OCI-M2 (cell line): ENCODE data around the gene BNIP1.

ENCODE experiments used
- DNase-seq: peaks from one replicate; lab custom pipeline; 2025; ENCODE audit not compliant: unreplicated experiment; lab: John Stamatoyannopoulos, UW

BNIP1 gene

DNA sequence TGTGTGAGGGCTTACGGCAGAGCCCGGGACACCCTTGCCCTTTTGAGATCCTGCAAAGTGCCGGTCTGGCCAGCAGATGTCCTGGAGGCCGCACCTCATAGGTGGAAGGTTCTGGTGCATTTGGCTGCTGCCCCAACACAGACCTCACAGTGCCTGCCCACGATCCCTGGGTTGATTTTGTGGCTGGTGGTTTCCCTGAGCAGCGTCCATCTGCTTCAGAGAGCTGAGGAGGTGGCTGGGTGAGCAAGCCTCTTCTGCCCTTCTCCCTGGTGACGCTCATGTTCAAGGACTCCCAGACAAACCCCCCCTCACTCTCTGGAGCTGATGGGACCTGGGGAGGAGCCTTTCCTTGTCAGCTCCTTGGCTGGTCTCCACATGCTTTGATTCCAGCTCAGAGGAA lies 18.9 kb downstream of the BNIP1 start:
- no peak for DNase-seq

DNA sequence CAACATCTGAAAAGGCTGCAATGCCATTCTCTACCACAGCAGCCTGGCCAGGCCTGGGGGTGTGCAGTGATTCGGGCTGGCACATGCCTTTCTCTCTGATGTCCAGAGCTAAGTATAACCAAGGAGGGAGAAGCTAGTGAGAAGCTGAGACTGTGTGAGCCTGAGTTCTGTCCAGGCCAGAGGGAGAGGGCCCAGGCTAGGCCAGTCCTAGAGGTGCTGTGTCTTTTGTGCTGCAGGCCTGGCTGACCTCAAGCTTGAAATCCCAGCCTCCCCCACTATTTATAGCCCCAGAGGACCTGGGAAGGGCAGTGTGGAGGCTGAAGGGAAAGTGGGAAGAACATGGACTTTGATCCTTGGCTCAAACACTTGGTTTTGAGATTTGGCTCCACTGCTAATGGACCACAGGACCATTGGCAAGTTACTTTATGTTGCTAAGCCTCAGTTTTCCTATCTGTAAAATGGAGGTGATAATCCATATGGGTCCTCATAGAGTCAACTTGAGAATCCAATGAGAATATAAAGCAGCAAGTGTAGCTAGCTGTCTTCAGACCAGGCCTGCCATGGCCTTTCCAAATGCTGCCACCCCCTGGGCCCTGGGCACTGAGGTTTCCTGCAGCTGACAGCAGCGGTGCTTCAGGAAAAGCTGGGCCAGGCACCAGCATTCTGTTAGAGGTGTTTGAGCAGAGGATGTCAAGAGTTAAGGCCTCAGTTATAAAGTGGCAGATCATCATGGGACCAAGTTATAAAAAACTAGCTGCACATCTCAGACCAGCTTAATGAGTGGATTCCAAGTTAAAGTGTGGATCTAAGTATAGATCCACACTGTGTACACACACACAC lies 21.1 kb downstream of the BNIP1 start:
- DNase-seq = no peak

DNA sequence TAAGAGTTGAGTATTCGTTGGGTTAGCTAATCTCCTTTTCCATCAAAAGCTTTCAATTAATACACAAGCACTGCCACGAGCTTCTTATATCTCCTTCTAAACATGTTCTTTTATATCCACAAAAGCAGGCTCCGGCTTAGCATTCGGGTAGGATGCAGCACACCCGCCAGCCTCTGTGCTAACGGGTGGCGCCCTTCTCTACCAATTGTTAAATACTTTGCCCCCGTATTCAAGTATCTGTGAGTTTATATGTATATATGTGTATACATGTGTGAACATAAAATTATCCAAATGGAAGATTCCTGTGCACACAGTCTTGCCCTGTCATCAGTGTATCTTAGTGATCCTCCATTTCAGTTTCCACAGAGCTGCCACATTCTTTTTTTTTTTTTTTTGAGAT lies 27.8 kb downstream of the BNIP1 start:
- no peak for DNase-seq

DNA sequence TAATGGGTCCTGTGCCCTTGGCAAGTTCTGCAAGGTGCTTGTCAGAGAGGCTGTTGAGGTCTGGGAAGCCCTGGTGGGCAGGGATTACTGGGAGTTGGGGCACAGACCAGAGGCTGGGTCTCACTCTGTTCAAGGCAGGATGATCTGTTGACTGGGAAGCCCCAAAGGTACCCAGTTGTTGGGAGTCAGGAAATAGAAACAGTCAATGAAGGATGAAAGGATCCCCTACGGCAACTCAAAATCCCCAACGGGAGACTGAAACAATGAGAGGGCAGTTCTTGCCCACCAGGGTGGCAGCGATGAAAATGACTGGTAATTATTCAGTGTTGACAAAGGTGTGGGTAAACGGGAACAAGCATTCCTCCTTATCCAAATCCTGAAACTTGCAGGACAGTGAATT lies 31.2 kb downstream of the BNIP1 start:
- no peak for DNase-seq

DNA sequence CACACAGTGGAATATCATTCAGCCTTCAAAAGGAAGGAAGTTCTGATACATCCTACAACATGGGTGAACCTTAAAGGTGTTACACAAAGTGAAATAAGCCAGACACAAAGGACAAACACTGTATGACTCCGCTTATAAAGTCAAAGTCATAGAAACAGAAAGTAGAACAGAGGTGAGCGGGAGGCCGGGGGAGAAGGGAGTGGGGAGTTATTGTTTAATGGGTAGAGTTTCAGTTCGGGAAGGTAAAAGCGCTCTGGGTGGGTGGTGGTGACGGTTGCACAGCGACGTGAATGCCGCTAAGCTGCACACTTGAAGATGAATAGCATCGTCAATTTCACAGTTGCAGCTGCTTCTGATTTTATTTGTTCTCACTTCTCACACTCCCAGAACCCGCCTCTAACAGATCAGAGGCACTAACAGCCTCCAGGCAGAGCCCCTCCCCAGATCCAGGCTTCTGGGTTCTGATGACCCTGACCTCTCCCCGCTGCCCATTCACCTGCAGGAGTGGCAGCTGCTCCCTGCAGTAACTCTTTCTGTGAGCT lies 34.1 kb downstream of the BNIP1 start:
- no peak for DNase-seq

DNA sequence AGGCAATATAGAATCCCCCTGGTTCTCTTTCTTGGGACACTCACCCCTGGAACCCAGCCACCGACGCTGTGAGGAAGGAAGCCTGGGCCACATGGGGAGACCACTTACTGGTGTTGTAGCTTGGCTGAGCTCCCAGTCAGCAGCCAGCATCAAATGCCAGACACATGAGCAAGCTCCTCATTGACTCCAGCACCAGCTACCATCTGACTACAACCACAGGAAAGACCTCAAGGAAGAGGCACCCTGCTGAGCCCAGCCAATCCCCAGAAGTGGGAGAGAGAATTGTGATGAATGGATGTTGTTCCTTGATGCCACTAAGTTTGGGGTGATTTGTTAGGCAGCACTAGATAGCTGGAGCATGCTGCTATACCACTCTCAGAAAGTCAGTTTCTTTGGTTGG lies 36.0 kb downstream of the BNIP1 start:
- DNase-seq = no peak

DNA sequence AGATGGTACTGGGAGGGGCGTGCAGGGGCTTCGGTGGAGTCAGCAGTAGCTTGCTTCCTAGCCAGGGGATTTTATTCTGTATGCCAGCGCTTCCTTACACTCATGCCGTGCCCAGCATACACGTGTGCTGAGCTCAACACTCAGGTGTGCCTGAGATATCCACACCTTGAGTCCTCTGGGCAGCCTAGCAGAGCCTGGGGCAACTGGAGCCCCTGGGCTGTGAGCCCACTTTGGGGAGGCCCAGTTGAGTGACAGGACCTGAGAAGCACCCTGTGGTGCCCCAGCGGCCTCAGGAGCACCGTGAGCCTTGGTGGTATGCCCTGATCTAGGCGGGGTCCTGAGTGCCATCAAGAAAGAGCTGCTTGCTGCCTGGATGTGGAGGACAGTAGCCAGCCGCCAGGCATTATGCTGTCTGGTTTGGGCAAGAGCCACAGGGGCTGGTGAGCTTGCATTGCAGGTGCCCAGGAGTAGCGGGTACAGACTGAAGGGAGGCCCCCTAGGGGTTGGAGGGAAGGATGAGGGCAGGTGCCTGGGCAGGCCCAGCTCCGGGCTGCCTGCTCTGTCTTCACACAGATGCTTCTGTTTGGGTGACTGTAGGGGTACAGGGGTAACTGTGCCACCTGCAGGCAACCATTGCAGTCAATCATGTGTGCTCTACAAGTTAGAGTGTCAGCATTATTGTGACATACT lies 42.9 kb downstream of the BNIP1 start:
- DNase-seq = no peak

DNA sequence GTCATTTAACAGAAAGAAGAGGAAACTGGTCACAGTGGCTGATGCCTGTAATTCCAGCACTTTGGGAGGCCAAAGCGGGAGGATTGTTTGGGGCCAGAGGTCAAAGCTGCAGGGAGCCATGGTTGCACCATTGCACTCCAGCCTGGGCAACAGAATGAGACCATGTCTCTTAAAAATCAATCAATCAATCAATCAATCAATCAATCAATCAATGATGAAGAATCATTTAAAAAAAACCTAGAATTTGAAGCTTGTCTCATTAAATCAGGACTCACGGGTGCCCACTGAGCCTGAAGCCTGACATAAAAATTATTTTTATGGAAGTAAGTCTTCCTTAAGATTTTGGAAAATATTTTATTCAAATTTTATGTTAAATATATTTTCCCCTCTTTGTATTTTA lies 43.9 kb downstream of the BNIP1 start:
- DNase-seq = no peak

DNA sequence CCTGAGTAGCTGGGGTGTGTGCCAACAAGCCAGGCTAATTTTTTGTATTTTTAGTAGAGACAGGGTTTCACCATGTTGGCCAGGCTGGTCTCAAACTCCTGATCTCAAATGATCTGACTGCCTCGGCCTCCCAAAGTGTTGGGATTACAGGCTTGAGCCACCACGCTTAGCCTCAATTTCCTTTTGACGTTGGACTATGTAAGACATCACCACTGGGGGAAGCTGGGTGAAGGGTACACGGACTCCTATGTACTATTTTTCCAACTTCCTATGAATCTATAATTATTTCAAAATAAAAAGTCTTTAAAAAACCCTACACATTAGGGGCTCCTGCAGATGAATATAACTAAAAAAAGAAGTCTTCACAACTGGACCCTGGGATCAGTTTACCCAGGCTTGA lies 46.7 kb downstream of the BNIP1 start:
- DNase-seq = no peak

DNA sequence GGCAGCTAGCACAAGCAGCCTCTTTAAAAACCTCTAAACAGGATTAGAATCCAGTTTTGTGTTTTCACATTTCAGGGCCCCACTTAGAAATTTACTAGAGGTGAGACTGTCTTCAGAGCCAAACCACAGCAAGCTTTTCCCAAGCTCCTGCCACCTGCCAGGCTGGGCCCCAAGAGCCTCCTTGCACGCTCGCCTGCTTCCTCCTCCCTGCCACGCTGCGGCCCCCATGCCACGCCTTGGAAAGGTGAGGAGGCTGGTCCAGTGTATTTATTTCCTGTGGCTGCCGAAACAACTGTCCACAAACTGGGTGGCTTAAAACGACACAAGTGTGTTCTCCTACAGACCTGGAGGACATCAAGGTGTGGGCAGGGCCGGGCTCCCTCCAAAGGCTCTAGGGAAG lies 47.2 kb downstream of the BNIP1 start:
- no peak for DNase-seq

DNA sequence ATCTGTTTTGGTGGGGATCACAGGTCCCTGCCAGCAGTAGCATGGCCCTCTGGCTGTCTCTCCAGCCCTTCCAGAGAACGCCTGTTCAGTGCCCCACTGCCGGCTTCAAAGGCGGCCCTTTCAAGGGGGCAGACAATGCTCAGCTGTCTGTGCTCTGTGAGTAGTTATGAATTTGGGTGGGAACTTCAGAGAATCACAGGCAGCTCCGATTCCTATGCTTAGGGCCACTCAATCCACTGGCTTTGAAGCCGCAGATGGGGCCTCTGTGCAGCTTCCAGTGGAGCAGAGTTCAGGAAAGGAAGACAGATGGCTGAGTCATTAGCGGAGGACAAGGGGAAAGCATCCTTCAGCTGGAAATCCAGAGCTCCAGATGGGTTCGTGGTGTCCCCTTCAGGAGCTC lies 48.2 kb downstream of the BNIP1 start:
- DNase-seq = no peak

DNA sequence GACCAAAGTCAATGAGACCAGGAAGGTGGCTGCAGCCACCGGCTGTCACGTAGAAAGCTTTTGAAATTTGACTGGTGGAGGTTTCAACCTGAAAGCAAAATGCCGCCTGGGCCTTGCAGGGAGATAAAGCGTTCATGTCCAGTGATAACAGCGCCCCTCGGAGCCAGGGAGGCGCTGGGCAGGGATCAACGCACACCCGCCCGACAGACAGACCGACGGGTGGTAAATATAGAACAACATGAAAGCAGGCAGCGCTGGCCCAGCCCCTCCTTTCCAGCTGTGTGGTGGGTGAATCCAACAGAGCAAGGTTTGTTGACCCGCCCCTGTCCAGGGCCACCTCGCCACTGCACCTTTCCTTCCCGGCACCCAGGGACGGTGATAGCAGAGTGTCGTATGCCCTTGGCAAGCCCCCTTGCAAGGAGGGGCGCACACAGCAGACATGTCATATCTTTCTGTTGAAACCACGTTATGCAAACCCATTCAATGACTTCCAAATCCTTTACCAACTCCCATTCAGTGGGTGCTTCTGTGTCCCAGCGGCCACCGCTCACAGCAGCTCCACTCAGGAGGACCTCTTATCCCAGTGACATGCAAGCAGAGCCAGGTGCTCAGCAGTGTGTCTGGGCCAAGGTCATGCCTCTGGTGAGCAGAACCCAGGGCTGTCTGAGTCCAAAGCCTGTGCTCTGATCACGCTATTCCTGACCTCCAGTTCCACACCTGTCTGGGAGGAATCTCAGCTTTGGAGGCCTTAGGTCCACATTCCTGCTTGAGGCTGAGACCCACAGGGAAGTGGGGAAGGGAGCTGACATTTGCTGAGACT lies 52.0 kb downstream of the BNIP1 start:
- DNase-seq = no peak

DNA sequence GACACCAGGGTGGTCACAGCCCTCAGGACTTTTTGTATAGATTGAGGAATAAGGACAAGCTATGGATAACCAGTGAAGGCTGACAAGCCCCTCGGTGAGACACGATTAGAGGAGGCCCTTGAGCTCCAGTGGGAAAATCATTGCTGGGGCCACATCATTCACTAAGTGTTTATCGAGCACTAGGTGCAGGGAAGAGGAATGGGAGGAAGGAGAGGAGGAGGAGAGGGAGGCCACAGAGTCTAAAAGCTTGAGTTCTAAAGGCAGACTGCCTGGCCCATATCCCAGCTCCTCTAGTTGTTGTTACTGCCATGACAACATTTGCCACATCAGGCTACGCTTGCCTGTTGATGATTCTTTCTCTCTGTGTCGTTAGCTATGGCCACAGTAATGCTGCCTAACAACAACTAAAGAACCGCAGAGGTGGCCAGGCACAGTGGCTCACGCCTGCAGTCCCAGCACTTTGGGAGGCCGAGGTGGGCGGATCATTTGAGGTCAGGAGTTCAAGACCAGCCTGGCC lies 53.1 kb downstream of the BNIP1 start:
- DNase-seq = no peak

DNA sequence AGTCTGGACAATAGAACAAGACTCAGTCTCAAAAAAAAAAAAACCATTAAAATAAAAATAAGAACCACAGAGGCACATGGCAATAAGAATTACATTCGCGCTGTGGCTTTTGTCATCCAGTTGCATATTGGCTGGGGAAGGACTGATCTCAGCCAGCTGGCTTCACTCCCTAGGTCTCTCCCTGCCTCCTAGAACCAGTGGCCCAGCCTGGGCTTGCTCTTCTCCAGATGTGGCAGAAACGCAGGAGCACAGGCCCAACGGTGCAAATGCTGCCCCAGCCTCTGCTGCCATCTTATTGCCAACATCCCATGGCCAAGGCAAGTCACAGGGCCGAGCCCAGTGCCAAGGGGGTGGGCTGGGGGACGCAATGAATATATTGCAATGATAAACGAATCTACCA lies 53.7 kb downstream of the BNIP1 start:
- DNase-seq = no peak

DNA sequence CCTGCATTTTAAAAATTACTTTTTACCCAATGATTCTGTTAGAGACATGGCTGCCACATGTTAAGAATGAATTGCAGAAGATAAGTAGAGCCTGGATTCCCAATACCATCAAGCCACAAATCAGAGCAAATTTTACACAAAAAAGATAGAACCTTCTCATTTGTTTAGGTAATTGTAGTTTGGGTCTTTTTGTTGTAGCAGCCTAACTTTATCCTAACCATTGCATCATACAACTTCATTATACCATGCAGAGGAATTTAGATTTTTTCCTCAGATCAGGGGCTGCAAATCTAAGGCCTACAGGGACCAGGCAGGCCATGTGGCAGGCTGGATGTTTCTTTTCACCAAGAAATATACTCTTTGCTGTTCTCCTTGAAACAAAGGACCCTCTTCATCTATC lies 56.0 kb downstream of the BNIP1 start:
- DNase-seq = no peak

DNA sequence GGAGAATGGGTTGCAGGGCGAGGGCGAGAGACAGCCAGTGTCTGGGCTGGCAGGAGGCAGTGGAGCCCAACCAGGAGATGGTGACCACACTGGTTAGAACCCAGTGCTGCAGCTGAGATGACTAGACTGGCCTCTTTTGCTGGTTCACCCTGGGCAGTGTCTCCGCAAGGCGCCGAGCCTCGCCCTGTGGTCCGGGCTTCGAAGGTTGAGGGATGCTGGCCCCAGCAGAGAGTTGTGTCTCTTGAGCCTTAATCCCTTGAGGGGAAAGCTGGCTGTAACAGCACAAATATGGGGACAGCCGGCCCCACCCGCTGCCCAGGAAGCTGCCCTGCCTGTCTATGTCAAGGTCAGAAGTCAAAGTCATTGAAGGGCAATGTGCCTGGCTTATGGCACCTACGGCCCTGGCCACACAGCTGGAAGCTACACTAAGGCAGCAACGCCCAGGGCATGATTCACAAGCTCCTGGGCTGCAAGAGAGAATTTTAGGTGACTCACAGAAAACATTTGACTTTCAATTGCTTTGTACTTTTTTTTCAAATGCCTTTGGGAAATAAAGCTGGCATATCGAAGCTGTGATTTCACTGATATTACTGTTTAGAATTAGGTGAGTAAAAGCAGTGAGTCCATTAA lies 57.4 kb downstream of the BNIP1 start:
- DNase-seq = no peak

DNA sequence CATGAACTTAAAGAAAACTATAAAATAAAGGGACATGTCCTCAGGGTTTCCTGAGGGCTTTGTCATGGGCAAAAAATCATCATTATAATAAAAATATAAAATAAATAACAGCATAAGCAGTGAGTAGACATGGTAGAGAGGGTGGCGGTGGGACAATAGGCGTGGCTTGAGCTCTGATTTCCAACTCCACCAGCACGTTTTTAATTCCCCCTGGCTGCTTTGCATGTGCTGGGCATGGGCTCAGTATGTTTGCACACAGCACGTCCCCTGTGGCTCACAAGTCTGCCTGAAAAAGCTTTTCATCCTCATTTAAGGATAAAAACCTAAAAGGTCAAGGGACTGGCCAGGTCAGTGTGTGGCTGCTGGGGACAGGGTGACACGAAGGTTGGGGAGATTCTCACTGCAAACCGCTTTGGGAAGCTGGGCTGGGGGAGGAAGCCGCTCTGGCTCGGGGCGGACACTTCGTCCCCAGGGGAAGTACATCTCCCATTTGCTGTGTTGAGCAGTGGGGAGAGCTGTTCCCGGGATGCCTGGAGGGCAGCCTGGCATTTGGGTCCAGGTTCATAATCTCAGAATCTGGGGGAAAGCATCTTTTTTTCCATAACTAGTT lies 58.0 kb downstream of the BNIP1 start:
- DNase-seq = no peak

DNA sequence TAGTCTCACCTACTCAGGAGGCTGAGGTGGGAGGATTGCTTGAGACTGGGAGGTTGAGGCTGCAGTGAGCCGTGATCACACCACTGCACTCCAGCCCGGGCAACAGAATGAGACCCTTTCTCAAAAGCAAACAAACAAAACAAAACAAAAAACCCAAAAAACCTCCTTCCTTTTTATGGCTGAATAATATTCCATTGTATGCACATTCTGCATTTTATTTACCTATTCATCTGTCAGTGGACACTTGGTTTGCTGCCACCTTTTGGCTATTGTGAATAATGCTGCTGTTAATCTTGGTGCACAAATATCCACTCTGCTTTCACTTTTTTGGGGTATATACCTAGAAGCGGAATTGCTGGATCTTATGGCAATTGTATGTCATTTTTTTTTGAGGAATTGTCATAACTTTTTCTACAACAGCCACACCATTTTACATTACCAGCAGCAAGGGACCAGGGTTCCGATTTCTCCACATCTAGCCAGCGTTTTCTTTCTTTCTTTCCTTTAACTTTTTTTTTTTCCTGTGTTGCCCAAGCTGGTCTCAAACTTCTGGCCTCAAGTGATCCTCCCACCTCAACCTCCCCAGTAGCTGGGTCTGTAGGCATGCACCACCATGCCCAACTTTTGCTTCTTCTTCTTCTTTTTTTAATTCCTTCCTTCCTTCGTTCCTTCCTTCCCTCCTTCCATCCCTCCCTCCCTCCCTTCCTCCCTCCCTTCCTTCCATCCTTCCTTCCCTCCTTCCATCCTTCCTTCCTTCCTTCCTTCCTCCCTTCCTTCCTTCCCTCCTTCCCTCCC lies 60.1 kb downstream of the BNIP1 start:
- DNase-seq = no peak

DNA sequence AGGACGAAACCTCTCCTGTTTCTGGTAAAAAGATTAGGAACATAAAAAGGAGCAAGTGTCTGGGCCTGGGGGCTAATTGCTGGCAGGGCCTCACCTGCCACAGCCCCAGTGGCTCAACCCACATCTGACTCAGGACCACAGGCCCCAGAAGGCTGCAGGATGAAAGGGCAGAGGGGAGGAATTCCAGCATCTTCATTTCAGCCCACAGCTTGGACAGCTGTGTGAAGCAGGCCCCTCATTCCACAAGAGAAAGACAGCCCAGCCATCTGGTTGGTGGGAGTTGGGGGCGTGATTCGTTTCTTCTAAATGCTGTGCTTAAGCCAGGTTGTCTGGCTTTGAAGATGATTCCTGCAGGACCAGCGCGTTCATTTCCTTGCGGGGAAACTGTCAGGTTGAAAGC lies 61.6 kb downstream of the BNIP1 start:
- DNase-seq = no peak

DNA sequence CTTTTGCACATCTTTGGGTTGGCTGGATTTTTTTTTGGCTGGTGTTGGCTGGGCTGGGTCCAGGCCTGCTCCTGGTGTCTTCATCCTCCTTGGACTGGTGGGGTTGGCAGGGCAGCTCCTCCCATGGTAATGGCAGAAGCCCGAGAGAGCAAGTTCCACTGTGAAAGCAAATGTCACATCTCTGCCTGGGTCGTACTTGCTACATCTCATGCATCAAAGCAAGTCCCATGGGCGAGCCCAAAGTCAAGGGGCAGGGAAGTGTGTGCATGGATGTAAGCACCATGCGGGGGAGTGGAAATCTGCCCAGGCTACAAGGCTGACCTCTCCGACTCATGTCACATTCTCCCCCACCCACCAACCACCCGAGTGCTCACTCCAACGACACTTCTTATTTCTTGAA lies 64.0 kb downstream of the BNIP1 start:
- DNase-seq = no peak
